ENCODE data around the gene KNDC1. TPM values are rescaled to one million over a fixed set of nuclear protein-coding genes. Genes with fewer than 3 reads are reported as not detected.

KNDC1 gene
- total RNA-seq, 1 donor from 2014 or later = 10.3 TPM

- no peak for TF ChIP-seq CTCF (IDR thresholded peaks at IDR 0.05)
- intact Hi-C loops (cut with DNase I) = no loop called here
- H3K27ac ChIP-seq = no peak overlapping the region
- ATAC-seq (no peak), DNase-seq (no peak)
- no peaks in the 10 kb centered on the region for H3K36me3 ChIP-seq
- H3K4me1 ChIP-seq = no peaks in the 10 kb centered on the region
- peaks cover 4% of the 10 kb centered on the region for H3K27me3 ChIP-seq (ENCODE audit: low read depth)
- no peaks in the 10 kb centered on the region for H3K9me3 ChIP-seq
- no peak overlapping the region for H3K4me3 ChIP-seq
Observed at GRCh38 chr10:133116455-133116854, 43.6 kb upstream of the KNDC1 start.

- Histone ChIP-seq H3K27ac (no peak overlapping the region), H3K4me1 (no peaks in the 10 kb centered on the region), H3K36me3 (no peaks in the 10 kb centered on the region), H3K27me3 (ENCODE audit: low read depth) (peaks cover 4% of the 10 kb centered on the region), H3K4me3 (no peak overlapping the region), H3K9me3 (no peaks in the 10 kb centered on the region)
- intact Hi-C loops (cut with DNase I) = no loop called here
- no peak for TF ChIP-seq CTCF (IDR thresholded peaks at IDR 0.05)
- no peak for DNase-seq
- no peak for ATAC-seq
Observed at GRCh38 chr10:133117036-133117687, 42.9 kb upstream of the KNDC1 start.

GRCh38 chr10:133117688-133118071 lies 42.3 kb upstream of the KNDC1 start:
- Histone ChIP-seq H3K36me3 (no peaks in the 10 kb centered on the region), H3K27ac (no peak overlapping the region), H3K27me3 (ENCODE audit: low read depth) (peaks cover 4% of the 10 kb centered on the region), H3K9me3 (no peaks in the 10 kb centered on the region), H3K4me1 (no peaks in the 10 kb centered on the region), H3K4me3 (no peak overlapping the region)
- TF ChIP-seq CTCF (IDR thresholded peaks at IDR 0.05) = no peak
- ATAC-seq (no peak), DNase-seq (no peak)
- intact Hi-C loops (cut with DNase I) = no loop called here

GRCh38 chr10:133121479-133121878 lies 38.5 kb upstream of the KNDC1 start:
- intact Hi-C loops (cut with DNase I) = no loop called here
- no peaks in the 10 kb centered on the region for H3K36me3 ChIP-seq
- no peak for TF ChIP-seq CTCF (IDR thresholded peaks at IDR 0.05)
- H3K27ac ChIP-seq = no peak overlapping the region
- H3K4me3 ChIP-seq = no peak overlapping the region
- ATAC-seq (no peak), DNase-seq (no peak)
- no peaks in the 10 kb centered on the region for H3K9me3 ChIP-seq
- H3K27me3 ChIP-seq (ENCODE audit: low read depth) = peaks cover 33% of the 10 kb centered on the region
- H3K4me1 ChIP-seq = no peaks in the 10 kb centered on the region

GRCh38 chr10:133122171-133122935 lies 37.7 kb upstream of the KNDC1 start:
- ATAC-seq = no peak
- H3K4me3 ChIP-seq = no peak overlapping the region

More at GRCh38 chr10:133122171-133122935, 37.7 kb upstream of the KNDC1 start:
- TF ChIP-seq CTCF (IDR thresholded peaks at IDR 0.05) = no peak
- H3K27me3 ChIP-seq (ENCODE audit: low read depth) = peaks cover 36% of the 10 kb centered on the region
- H3K4me1 ChIP-seq = no peaks in the 10 kb centered on the region
- no peak overlapping the region for H3K27ac ChIP-seq
- H3K36me3 ChIP-seq = no peaks in the 10 kb centered on the region
- peak; percentile 24 for DNase-seq
- intact Hi-C loops (cut with DNase I) = no loop called here
- no peaks in the 10 kb centered on the region for H3K9me3 ChIP-seq

Data from lower lobe of right lung (tissue), 2 donors.